BJ (cell line): ENCODE data around the gene MPZL1. TPM values are rescaled to one million over a fixed set of nuclear protein-coding genes. Genes with fewer than 3 reads are reported as not detected.

Source experiments
- CTCF ChIA-PET: fragments of 350-600 bp; formaldehyde crosslinking; extraction: SDS; loops from one replicate; lab custom pipeline; 2021; ENCODE audit warnings: antibody characterized with exemption, inconsistent platforms; lab: Yijun Ruan, JAX
- POLR2A ChIA-PET: fragments of 300-600 bp; sonication (Branson Sonifier 250); formaldehyde crosslinking; extraction: SDS; loops from one replicate; lab custom pipeline; 2021; ENCODE audit warnings: antibody characterized with exemption; lab: Charles Lee
- DNase-seq: peaks from one replicate; pipeline ENCODE4 v3.0.0-alpha.2; 2011; ENCODE audit warnings: low read depth
- H3K27me3 ChIP-seq: 2 replicates; pipeline ENCODE4 v1.6.0; 2011; ENCODE audit warnings: low read length; ENCODE audit not compliant: control insufficient read depth, insufficient read depth
- H3K36me3 ChIP-seq: 2 replicates; pipeline ENCODE4 v1.5.1; 2011; ENCODE audit warnings: low read length; ENCODE audit not compliant: control insufficient read depth, insufficient read depth
- H3K4me3 ChIP-seq: 2 replicates; pipeline ENCODE4 v1.5.1; 2011; ENCODE audit warnings: low read depth, mild to moderate bottlenecking, control low read depth, low read length
- polyA plus RNA-seq: library from polyadenylated mRNA; depleted of rRNA; stranded (reverse); fragments of >200 nt; gene quantifications from 2 replicates; pipeline ENCODE4 v1.2.3, GENCODE V29; 2011
- TF ChIP-seq, protein P1 (sequence below): IDR thresholded peaks from 2 replicates; pipeline ENCODE4 v1.5.1; 2011; ENCODE audit warnings: low read depth, mild to moderate bottlenecking, control low read depth, inconsistent platforms, low read length, moderate library complexity; ENCODE audit not compliant: insufficient read depth

The MPZL1 gene
- polyA plus RNA-seq, 1 experiment, result 79.1 TPM

DNA sequence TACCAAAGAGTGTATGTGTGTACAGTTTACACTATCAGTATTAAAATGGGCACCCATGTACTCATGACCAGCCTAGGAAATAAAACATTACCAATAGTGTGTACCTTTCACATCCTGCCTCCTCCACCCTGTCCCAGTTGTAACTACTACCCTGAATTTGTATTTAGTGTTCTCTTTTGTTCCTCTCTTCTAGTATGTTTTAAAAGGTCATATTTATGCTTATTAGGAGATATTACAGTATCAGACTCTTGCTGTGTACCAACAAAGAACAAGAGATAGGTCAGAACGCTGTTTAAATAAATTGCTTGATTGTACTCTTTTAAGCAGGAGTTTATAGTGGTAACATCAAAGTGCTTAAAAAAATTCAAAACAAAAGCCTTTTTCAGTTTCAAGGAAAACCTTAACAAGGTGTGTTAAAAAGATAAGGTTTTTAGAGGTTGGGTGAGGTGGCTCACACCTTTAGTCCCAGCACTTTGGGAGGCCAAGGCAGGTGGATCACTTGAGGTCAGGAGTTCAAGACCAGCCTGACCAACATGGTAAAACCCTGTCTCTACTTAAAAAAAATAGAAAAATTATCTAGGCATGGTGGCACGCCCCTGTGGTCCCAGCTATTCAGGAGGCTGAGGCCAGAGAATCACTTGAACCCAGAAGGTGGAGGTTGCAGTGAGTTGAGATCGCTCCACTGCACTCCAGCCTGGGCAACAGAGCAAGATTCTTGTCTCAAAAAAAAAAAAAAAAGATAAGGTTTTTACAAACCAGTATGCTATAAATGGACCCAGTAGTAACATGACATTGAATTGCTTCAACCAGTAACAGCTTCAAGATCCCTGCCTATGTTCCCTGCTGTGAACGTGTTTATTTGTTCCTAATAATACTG, 35.9 kb downstream of the MPZL1 start:
- H3K27me3 ChIP-seq, result no peaks in the 10 kb centered on the region
- H3K36me3 ChIP-seq, result no peaks in the 10 kb centered on the region
- CTCF ChIA-PET, result no interaction called here
- H3K4me3 ChIP-seq, result no peak overlapping the region
- TF ChIP-seq, protein P1, sequence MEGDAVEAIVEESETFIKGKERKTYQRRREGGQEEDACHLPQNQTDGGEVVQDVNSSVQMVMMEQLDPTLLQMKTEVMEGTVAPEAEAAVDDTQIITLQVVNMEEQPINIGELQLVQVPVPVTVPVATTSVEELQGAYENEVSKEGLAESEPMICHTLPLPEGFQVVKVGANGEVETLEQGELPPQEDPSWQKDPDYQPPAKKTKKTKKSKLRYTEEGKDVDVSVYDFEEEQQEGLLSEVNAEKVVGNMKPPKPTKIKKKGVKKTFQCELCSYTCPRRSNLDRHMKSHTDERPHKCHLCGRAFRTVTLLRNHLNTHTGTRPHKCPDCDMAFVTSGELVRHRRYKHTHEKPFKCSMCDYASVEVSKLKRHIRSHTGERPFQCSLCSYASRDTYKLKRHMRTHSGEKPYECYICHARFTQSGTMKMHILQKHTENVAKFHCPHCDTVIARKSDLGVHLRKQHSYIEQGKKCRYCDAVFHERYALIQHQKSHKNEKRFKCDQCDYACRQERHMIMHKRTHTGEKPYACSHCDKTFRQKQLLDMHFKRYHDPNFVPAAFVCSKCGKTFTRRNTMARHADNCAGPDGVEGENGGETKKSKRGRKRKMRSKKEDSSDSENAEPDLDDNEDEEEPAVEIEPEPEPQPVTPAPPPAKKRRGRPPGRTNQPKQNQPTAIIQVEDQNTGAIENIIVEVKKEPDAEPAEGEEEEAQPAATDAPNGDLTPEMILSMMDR, result no peak
- DNase-seq, result no peak
- POLR2A ChIA-PET, result no interaction called here

DNA sequence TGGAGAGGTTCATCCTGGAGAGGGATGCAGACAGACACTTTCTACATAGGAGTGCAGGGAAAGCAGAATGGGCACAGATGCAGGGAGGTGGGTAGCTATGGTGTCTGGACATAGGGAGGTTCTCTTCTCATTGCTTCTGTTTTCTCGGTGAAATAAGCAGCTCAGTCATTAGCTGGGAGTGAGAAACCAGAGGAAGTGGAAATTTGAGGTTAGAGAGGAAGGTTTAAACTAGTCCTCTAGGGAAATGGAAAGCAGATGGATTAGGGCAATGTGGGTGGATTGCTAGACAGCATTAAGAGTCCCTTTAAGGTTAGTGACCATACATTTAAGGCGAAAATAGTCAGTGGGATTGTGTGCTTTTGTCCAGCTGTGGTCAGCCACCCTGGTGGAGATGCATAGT, 39.6 kb downstream of the MPZL1 start:
- POLR2A ChIA-PET, result interaction anchor here (1.3 kb wide), 1 partner anchor 9 kb away, joined by 8 read pairs; no protein-coding TSS in a partner anchor
- DNase-seq, result no peak
- no peaks in the 10 kb centered on the region for H3K27me3 ChIP-seq
- TF ChIP-seq, protein P1, result no peak
- no peaks in the 10 kb centered on the region for H3K36me3 ChIP-seq
- CTCF ChIA-PET, result interaction anchor here (0.7 to 1.3 kb wide), 4 partner anchors 9 to 49 kb away, joined by 3 read pairs; no protein-coding TSS in a partner anchor
- H3K4me3 ChIP-seq, result no peak overlapping the region

DNA sequence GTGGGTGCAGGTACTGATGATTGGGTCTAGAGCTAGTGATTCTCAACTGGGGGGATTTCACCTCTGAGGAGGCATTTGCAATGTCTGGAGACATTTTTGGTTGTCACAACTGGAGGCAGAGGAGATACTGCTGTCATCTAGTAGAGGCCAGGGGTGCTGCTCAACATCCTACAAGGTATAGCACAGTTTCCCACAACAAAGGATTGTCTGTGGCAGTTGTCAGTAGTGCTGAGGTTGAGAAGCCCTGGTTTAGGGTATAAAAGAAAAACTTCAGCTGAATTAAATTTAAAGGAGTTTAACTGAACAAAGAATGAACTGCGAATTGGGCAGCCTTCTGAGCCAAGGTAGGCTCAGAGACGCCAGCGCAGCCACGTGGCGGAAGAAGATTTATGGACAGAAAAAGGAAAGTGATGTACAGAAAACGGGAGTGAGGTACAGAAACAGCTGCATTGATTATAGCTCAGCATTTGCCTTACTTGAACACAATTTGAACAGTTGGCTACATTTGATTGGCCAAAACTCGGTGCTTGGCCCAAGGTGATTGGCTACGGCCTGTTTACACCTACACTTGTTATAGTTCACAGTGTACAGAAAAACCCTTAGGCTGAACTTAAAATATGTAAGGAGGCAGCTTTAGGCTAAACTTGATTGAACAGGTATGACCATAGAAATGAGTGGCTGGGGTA, 40.4 kb downstream of the MPZL1 start:
- Histone ChIP-seq H3K27me3 (no peaks in the 10 kb centered on the region), H3K36me3 (no peaks in the 10 kb centered on the region), H3K4me3 (no peak overlapping the region)
- ChIA-PET POLR2A (interaction anchor here (1.3 kb wide), 1 partner anchor 10 kb away, joined by 8 read pairs; no protein-coding TSS in a partner anchor), CTCF (interaction anchor here (0.8 to 1.3 kb wide), 4 partner anchors 8 to 41 kb away, joined by 3 read pairs; no protein-coding TSS in a partner anchor)
- DNase-seq, result no peak
- TF ChIP-seq, protein P1, result no peak

DNA sequence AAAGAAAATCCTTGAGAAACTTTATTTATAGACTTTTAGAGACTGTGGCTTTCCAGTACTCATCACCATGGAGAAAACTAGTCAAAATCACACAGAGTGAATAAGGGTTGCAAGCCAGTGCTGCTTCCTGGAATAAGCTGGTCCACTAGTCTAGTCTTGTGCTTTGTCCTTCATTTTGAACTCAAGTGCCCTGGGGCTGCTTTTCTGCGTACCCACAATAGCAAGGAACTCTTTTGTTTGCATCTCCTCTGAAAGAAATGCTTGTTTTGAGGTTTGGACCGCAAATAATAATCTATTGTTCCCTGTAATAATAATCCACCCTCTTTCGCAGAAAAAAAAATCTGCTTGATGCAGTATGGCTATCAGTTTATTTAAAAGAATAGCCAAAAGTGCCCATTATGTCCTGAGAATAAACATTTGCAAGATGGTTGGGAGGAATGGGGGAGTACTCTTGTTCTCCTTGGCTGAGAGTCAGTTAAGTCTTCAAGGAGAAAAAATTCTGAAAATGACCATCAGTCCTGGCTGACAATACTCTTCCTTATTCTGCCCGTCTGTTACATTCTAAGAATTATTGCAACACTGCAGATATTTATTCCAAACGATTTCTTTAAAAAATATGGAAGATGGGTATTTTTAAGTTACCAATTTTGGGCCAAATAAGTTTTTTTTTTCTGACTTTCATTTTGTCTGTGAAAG, 41.9 kb downstream of the MPZL1 start:
- TF ChIP-seq, protein P1, result no peak
- Histone ChIP-seq H3K4me3 (no peak overlapping the region), H3K27me3 (no peaks in the 10 kb centered on the region), H3K36me3 (peaks cover 5% of the 10 kb centered on the region)
- ChIA-PET CTCF (no interaction called here), POLR2A (no interaction called here)
- no peak for DNase-seq
